SK-N-SH treated with all-trans-retinoic acid at 6 μM for 48 hours (cell line): Measurements from ENCODE around the gene ARRDC2.

Source experiments
- ATAC-seq: fragments of 200-7000 bp; cut with Tn5 transposase; 3 replicates; pipeline ENCODE4 v1.9.1; 2020; ENCODE audit warnings: mild to moderate bottlenecking, moderate library complexity
- ARNTL ChIP-seq: fragments of 450-650 bp; formaldehyde crosslinking; IDR thresholded peaks from 2 replicates; pipeline ENCODE4 v1.5.0; 2020; ENCODE audit warnings: low read depth, mild to moderate bottlenecking, moderate library complexity, borderline replicate concordance
- BACH2 ChIP-seq: fragments of 250-450 bp; sonication (Bioruptor Pico); IDR thresholded peaks from 2 replicates; pipeline ENCODE4 v1.9.0; 2021; ENCODE audit warnings: mild to moderate bottlenecking, borderline replicate concordance
- CSDC2 ChIP-seq: fragments of 250-450 bp; sonication (Bioruptor Pico); IDR thresholded peaks from 2 replicates; pipeline ENCODE4 v1.5.0; 2020; ENCODE audit warnings: mild to moderate bottlenecking, moderate library complexity
- ESRRG ChIP-seq: fragments of 250-450 bp; sonication (Bioruptor Pico); IDR thresholded peaks from 2 replicates; pipeline ENCODE4 v1.6.1; 2021; ENCODE audit warnings: mild to moderate bottlenecking
- GLIS3 ChIP-seq: fragments of 250-450 bp; sonication (Bioruptor Pico); IDR thresholded peaks from 2 replicates; pipeline ENCODE4 v1.5.0; 2020; ENCODE audit warnings: mild to moderate bottlenecking, moderate library complexity
- ISL1 ChIP-seq: fragments of 250-450 bp; sonication (Bioruptor Pico); IDR thresholded peaks from 2 replicates; pipeline ENCODE4 v2.1.2; 2022; ENCODE audit warnings: mild to moderate bottlenecking, moderate library complexity
- PPARA ChIP-seq: fragments of 250-450 bp; sonication (Bioruptor Pico); IDR thresholded peaks from 2 replicates; pipeline ENCODE4 v1.5.0; 2020; ENCODE audit warnings: mild to moderate bottlenecking, borderline replicate concordance
- RARB ChIP-seq: fragments of 250-450 bp; sonication (Bioruptor Pico); IDR thresholded peaks from 2 replicates; pipeline ENCODE4 v1.8.0; 2021; ENCODE audit warnings: mild to moderate bottlenecking, moderate library complexity
- SNAI2 ChIP-seq: fragments of 250-450 bp; sonication (Bioruptor Pico); IDR thresholded peaks from 2 replicates; pipeline ENCODE4 v1.5.0; 2020; ENCODE audit warnings: mild to moderate bottlenecking, moderate library complexity
- TCF4 ChIP-seq: fragments of 250-450 bp; sonication (Bioruptor Pico); IDR thresholded peaks from 2 replicates; pipeline ENCODE4 v1.8.0; 2021; ENCODE audit warnings: mild to moderate bottlenecking, moderate library complexity, borderline replicate concordance
- TOX ChIP-seq: fragments of 250-450 bp; sonication (Bioruptor Pico); IDR thresholded peaks from 2 replicates; pipeline ENCODE4 v1.8.0; 2021; ENCODE audit warnings: mild to moderate bottlenecking, moderate library complexity, borderline replicate concordance
- ZC3H10 ChIP-seq: fragments of 250-450 bp; sonication (Bioruptor Pico); IDR thresholded peaks from 2 replicates; pipeline ENCODE4 v1.5.1; 2021; ENCODE audit warnings: mild to moderate bottlenecking, moderate library complexity
- ZFP3 ChIP-seq: fragments of 250-450 bp; sonication (Bioruptor Pico); IDR thresholded peaks from 2 replicates; pipeline ENCODE4 v1.5.0; 2020; ENCODE audit warnings: mild to moderate bottlenecking, moderate library complexity
- ZFP30 ChIP-seq: fragments of 450-650 bp; formaldehyde crosslinking; IDR thresholded peaks from 2 replicates; pipeline ENCODE4 v1.5.0; 2022; ENCODE audit warnings: mild to moderate bottlenecking, moderate library complexity
- ZNF565 ChIP-seq: fragments of 450-650 bp; formaldehyde crosslinking; conservative IDR thresholded peaks from 2 replicates; pipeline ENCODE4 v1.5.0; 2020; ENCODE audit warnings: low read depth, mild to moderate bottlenecking, moderate library complexity
- ZNF70 ChIP-seq: fragments of 450-650 bp; formaldehyde crosslinking; IDR thresholded peaks from 2 replicates; pipeline ENCODE4 v1.5.0; 2020; ENCODE audit warnings: mild to moderate bottlenecking, moderate library complexity
- ZNF8 ChIP-seq: fragments of 450-650 bp; formaldehyde crosslinking; IDR thresholded peaks from 2 replicates; pipeline ENCODE4 v1.5.0; 2020; ENCODE audit warnings: mild to moderate bottlenecking, moderate library complexity
- TF ChIP-seq, protein P1 (sequence below): fragments of 250-450 bp; sonication (Bioruptor Pico); IDR thresholded peaks from 2 replicates; pipeline ENCODE4 v1.5.1; 2021; ENCODE audit warnings: mild to moderate bottlenecking, moderate library complexity
- TF ChIP-seq, protein P2 (sequence below): fragments of 250-450 bp; sonication (Bioruptor Pico); IDR thresholded peaks from 2 replicates; pipeline ENCODE4 v1.5.1; 2020; ENCODE audit warnings: low read depth, mild to moderate bottlenecking, moderate library complexity
- TF ChIP-seq, protein P3 (sequence below): fragments of 250-450 bp; sonication (Bioruptor Pico); IDR thresholded peaks from 2 replicates; pipeline ENCODE4 v1.8.0; 2021; ENCODE audit warnings: low read depth, mild to moderate bottlenecking, moderate library complexity, borderline replicate concordance
- TF ChIP-seq, protein P4 (sequence below): fragments of 250-450 bp; sonication (Bioruptor Pico); IDR thresholded peaks from 2 replicates; pipeline ENCODE4 v1.8.0; 2020; ENCODE audit warnings: mild to moderate bottlenecking, moderate library complexity, borderline replicate concordance
- TF ChIP-seq, protein P5 (sequence below): fragments of 250-450 bp; sonication (Bioruptor Pico); IDR thresholded peaks from 2 replicates; pipeline ENCODE4 v1.5.0; 2020; ENCODE audit warnings: mild to moderate bottlenecking, moderate library complexity

ARRDC2 gene

DNA sequence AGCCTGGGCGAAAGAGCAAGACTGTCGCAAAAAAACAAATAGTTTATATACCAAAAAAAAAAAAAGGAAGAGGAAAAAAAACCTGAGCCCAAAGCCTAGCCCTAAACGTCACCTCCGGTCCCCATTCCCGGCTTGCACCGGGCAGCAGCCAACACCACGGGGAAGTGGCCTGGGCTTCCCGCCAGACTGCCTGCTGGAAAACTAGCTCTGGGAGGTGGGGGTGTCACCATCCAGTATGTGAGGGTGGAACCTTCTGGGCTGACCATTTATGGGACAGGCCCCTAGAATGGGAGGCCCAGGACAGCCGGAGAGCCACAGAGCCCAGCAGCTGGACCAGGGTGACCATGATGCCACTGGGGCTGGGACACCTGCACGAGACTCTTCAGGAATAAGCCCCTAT, 41.4 kb downstream of the ARRDC2 start:
- no peak for TF ChIP-seq ARNTL (CRISPR knock-in tag)
- no peak for TF ChIP-seq ZFP3
- no peak for TF ChIP-seq TOX (CRISPR knock-in tag)
- no peak for TF ChIP-seq TCF4
- TF ChIP-seq, protein P1, sequence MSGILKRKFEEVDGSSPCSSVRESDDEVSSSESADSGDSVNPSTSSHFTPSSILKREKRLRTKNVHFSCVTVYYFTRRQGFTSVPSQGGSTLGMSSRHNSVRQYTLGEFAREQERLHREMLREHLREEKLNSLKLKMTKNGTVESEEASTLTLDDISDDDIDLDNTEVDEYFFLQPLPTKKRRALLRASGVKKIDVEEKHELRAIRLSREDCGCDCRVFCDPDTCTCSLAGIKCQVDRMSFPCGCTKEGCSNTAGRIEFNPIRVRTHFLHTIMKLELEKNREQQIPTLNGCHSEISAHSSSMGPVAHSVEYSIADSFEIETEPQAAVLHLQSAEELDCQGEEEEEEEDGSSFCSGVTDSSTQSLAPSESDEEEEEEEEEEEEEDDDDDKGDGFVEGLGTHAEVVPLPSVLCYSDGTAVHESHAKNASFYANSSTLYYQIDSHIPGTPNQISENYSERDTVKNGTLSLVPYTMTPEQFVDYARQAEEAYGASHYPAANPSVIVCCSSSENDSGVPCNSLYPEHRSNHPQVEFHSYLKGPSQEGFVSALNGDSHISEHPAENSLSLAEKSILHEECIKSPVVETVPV (CRISPR knock-in tag): no peak
- TF ChIP-seq, protein P2, sequence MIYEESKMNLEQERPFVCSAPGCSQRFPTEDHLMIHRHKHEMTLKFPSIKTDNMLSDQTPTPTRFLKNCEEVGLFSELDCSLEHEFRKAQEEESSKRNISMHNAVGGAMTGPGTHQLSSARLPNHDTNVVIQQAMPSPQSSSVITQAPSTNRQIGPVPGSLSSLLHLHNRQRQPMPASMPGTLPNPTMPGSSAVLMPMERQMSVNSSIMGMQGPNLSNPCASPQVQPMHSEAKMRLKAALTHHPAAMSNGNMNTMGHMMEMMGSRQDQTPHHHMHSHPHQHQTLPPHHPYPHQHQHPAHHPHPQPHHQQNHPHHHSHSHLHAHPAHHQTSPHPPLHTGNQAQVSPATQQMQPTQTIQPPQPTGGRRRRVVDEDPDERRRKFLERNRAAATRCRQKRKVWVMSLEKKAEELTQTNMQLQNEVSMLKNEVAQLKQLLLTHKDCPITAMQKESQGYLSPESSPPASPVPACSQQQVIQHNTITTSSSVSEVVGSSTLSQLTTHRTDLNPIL (CRISPR knock-in tag): no peak
- TF ChIP-seq BACH2 (CRISPR knock-in tag): no peak
- no peak for TF ChIP-seq ZC3H10
- TF ChIP-seq ZNF70 (CRISPR knock-in tag): no peak
- TF ChIP-seq RARB (CRISPR knock-in tag): no peak
- TF ChIP-seq ESRRG: no peak
- TF ChIP-seq ZNF8 (CRISPR knock-in tag): no peak
- TF ChIP-seq, protein P3, sequence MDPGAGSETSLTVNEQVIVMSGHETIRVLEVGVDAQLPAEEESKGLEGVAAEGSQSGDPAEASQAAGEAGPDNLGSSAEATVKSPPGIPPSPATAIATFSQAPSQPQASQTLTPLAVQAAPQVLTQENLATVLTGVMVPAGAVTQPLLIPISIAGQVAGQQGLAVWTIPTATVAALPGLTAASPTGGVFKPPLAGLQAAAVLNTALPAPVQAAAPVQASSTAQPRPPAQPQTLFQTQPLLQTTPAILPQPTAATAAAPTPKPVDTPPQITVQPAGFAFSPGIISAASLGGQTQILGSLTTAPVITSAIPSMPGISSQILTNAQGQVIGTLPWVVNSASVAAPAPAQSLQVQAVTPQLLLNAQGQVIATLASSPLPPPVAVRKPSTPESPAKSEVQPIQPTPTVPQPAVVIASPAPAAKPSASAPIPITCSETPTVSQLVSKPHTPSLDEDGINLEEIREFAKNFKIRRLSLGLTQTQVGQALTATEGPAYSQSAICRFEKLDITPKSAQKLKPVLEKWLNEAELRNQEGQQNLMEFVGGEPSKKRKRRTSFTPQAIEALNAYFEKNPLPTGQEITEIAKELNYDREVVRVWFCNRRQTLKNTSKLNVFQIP: no peak
- TF ChIP-seq ISL1 (CRISPR knock-in tag): no peak
- TF ChIP-seq, protein P4, sequence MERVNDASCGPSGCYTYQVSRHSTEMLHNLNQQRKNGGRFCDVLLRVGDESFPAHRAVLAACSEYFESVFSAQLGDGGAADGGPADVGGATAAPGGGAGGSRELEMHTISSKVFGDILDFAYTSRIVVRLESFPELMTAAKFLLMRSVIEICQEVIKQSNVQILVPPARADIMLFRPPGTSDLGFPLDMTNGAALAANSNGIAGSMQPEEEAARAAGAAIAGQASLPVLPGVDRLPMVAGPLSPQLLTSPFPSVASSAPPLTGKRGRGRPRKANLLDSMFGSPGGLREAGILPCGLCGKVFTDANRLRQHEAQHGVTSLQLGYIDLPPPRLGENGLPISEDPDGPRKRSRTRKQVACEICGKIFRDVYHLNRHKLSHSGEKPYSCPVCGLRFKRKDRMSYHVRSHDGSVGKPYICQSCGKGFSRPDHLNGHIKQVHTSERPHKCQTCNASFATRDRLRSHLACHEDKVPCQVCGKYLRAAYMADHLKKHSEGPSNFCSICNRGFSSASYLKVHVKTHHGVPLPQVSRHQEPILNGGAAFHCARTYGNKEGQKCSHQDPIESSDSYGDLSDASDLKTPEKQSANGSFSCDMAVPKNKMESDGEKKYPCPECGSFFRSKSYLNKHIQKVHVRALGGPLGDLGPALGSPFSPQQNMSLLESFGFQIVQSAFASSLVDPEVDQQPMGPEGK (CRISPR knock-in tag): no peak
- no peak for TF ChIP-seq ZNF565 (CRISPR knock-in tag)
- no peak for TF ChIP-seq PPARA (CRISPR knock-in tag)
- TF ChIP-seq GLIS3 (CRISPR knock-in tag): no peak
- TF ChIP-seq SNAI2 (CRISPR knock-in tag): no peak
- TF ChIP-seq ZFP30 (CRISPR knock-in tag): no peak
- no peak for ATAC-seq

DNA sequence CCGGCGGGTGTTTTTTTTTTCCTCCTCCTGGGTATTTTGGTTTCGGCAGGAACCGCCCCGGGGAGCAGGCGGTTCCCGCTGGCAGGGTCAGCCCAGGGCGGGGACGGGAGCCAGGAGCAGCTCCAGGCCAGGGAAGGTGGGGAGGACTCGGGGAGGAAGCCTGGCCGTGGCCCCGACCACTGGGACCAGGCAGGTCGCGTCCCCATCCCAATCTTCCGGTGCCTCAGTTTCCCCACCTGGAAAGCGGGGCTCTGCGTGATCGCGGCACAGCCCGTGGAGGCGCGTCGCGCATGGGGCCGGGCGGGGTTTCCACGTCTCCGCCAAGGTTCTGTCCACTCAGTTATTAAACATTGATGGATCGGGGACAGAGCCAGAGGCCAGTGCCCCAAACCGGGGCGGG, 43.9 kb downstream of the ARRDC2 start:
- no peak for ATAC-seq
- no peak for TF ChIP-seq ISL1 (CRISPR knock-in tag)
- TF ChIP-seq, protein P2 (CRISPR knock-in tag): no peak
- no peak for TF ChIP-seq ZFP3
- TF ChIP-seq, protein P5, sequence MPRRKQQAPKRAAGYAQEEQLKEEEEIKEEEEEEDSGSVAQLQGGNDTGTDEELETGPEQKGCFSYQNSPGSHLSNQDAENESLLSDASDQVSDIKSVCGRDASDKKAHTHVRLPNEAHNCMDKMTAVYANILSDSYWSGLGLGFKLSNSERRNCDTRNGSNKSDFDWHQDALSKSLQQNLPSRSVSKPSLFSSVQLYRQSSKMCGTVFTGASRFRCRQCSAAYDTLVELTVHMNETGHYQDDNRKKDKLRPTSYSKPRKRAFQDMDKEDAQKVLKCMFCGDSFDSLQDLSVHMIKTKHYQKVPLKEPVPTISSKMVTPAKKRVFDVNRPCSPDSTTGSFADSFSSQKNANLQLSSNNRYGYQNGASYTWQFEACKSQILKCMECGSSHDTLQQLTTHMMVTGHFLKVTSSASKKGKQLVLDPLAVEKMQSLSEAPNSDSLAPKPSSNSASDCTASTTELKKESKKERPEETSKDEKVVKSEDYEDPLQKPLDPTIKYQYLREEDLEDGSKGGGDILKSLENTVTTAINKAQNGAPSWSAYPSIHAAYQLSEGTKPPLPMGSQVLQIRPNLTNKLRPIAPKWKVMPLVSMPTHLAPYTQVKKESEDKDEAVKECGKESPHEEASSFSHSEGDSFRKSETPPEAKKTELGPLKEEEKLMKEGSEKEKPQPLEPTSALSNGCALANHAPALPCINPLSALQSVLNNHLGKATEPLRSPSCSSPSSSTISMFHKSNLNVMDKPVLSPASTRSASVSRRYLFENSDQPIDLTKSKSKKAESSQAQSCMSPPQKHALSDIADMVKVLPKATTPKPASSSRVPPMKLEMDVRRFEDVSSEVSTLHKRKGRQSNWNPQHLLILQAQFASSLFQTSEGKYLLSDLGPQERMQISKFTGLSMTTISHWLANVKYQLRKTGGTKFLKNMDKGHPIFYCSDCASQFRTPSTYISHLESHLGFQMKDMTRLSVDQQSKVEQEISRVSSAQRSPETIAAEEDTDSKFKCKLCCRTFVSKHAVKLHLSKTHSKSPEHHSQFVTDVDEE (CRISPR knock-in tag): no peak
- TF ChIP-seq GLIS3 (CRISPR knock-in tag): no peak
- TF ChIP-seq CSDC2 (CRISPR knock-in tag): no peak
- no peak for TF ChIP-seq ZNF8 (CRISPR knock-in tag)
- no peak for TF ChIP-seq RARB (CRISPR knock-in tag)
- no peak for TF ChIP-seq TOX (CRISPR knock-in tag)
- TF ChIP-seq, protein P4 (CRISPR knock-in tag): no peak
- TF ChIP-seq, all 23 proteins: peak for 0
